Prostate gland (tissue), 2 donors: ENCODE results near the gene DCP1B.

ENCODE experiments used
- CTCF ChIP-seq, 4 experiments: fragments of 200-600 bp in 2 of 4; fragments of 450-650 bp in 2 of 4; sonication (generic) in 2 of 4; IDR thresholded peaks; 1 replicate in 3 of 4; 2 replicates in 1 of 4; pipeline ENCODE4 v1.5.1; 2016 to 2019; ENCODE audit warnings: antibody characterized with exemption in 4 of 4, mild to moderate bottlenecking in 2 of 4, moderate library complexity in 2 of 4
- POLR2A ChIP-seq: fragments of 450-650 bp; IDR thresholded peaks from one replicate; pipeline ENCODE4 v1.6.1; 2016; ENCODE audit warnings: antibody characterized with exemption, mild to moderate bottlenecking
- POLR2AphosphoS5 ChIP-seq: sonication (generic); formaldehyde crosslinking; IDR thresholded peaks from one replicate; pipeline ENCODE4 v1.6.1; 2017; ENCODE audit warnings: antibody characterized with exemption

GRCh38 chr12:1913377-1914113 is 90.7 kb downstream of the DCP1B start:
- no peak for TF ChIP-seq CTCF (IDR thresholded peaks at IDR 0.05)
- no peak for TF ChIP-seq POLR2A
- no peak for TF ChIP-seq POLR2AphosphoS5
